ENCODE data around the gene DMXL1. TPM values are rescaled to one million over a fixed set of nuclear protein-coding genes. Genes with fewer than 3 reads are reported as not detected.

Gene DMXL1
- total RNA-seq, 1 donor, result 86.1 TPM

GRCh38 chr5:119293516-119293829 lies 222.6 kb downstream of the DMXL1 start:
- Histone ChIP-seq H3K27me3 (ENCODE audit: insufficient read depth, low read length) (no peaks in the 10 kb centered on the region), H2AFZ (ENCODE audit: low read length) (no peak overlapping the region), H3K9me3 (ENCODE audit: low read depth, low read length) (no peaks in the 10 kb centered on the region), H3K36me3 (ENCODE audit: insufficient read depth, low read length) (no peaks in the 10 kb centered on the region), H3K27ac (ENCODE audit: low read depth, low read length) (no peak overlapping the region), H3K4me1 (ENCODE audit: insufficient read depth, low read length) (no peaks in the 10 kb centered on the region), H3K79me2 (ENCODE audit: insufficient read depth, low read length) (no peaks in the 10 kb centered on the region), H3K4me2 (ENCODE audit: insufficient read depth, low read length) (no peak overlapping the region), H4K20me1 (ENCODE audit: insufficient read depth, low read length) (no peaks in the 10 kb centered on the region), H3K4me3 (ENCODE audit: insufficient read depth, low read length) (no peak overlapping the region)
- TF ChIP-seq CTCF (IDR thresholded peaks at IDR 0.05; ENCODE audit: extremely low read depth, low read depth, low read length), result no peak
- DNase-seq (ENCODE audit: insufficient read length, low spot score, missing footprints), result no peak

Small RNA genes within 50 kb of the gene (small RNA-seq; reads per million reads assigned to genes)
- not detected for gene LAMTOR3P2
- not detected for gene MIR5706
- gene RNU6-701P, result not detected

Other genes starting within 250 kb of the DMXL1 start
- 8.0 and 11.6 TPM in 2 replicates for gene DTWD2, start 82.5 kb upstream of the DMXL1 start, total RNA-seq

Measured in osteoblast (primary cell).